GM19397 (cell line): ENCODE data around the gene B9D1.

ENCODE experiments used
- ATAC-seq: cut with Tn5 transposase; IDR thresholded peaks from one replicate; pipeline ENCODE4 v1.9.1; 2021; ENCODE audit warnings: mild to moderate bottlenecking, moderate library complexity; ENCODE audit not compliant: unreplicated experiment

The B9D1 gene, protein sequence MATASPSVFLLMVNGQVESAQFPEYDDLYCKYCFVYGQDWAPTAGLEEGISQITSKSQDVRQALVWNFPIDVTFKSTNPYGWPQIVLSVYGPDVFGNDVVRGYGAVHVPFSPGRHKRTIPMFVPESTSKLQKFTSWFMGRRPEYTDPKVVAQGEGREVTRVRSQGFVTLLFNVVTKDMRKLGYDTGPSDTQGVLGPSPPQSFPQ

DNA sequence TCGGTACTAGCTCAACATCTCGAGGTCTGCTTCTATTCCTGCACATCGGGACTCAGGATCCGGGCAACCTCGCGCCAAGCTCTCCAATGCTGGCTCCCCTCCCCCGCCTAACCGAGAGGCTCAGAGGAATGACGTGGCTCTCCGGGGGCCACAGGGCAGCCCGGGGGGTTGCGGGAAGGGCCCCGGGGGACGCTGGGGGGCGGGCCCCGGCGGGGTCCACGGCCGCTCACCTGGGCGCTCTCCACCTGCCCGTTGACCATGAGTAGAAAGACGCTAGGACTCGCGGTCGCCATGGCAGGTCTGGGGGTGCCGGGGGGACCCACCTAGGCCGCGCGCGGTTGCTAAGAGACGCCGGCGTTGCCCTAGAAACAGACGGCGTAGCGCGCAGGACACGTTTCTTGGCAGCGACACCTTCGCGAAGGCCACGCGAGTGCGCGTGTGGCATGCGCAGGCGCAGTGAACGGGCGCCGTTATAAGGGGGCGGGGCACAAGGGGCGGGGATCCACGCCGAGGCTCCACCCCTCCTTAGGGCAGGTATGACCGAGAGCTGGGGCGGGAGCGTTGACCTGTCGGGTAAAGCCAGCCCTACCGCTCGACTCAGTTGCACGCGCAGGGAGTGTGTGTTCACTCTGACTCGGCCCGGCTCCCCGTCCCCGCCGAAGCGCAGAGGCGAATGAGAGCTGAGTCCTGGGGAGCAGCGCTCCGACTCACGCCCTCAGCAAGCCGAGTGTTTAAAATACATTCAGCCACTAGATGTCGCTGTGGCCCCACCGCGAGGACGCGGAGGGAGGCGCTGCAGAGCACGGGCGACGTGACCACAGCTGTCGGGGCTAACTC, at the start of gene B9D1:
Gene B9D1 (minus strand): TSS at position 447 of the 837 bp plus-strand sequence. CDS start 154 bp downstream, at position 293.
- ATAC-seq, result peak; percentile 80

GRCh38 chr17:19411631-19412030, 49.1 kb upstream of the B9D1 start:
- ATAC-seq, result no peak

DNA sequence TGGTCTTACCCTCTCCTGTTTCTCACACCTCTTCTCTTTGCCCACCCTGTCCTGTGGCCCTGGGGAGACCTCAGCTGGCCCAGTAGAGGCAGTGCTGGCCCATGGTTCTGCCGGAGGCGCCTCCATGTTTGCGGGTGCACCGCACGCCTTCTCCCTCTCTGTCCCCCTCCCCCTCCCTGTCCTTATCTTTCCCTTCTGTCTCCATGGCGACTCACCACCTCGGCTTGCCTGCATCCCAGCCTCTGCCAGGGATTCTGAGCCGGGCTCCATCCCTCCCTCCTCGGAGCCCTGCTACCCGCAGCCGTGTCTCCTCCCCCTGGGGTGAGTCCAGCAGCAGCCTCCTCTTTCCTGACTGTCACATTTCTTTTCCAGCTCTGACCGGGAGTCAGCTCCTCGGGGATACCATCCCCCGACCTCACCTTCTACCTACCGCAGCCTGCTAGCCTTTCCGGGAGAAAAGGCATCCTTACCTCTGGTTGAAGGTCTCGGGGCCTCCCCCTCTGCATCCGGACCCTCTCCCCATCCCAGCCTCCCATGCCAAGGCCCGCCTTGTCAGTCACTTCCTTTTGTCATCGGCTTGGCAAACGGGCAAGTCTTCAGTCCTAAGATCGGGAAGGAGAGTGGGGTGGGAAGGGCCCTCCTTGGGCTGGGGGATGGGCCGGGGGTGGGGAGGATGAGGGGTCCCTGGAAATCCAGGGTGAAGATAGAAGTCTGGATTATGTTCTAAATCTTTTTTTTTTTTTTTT, 48.5 kb upstream of the B9D1 start, which contains the start of gene RNF112:
Gene RNF112 (plus strand): TSS at position 358 of the 746 bp plus-strand sequence. CDS start 177 bp downstream, at position 535.
- no peak for ATAC-seq

GRCh38 chr17:19410091-19410490, 47.6 kb upstream of the B9D1 start:
- no peak for ATAC-seq

- ATAC-seq, result no peak
Observed at GRCh38 chr17:19409509-19409908, 47.0 kb upstream of the B9D1 start.

GRCh38 chr17:19409066-19409465, 46.5 kb upstream of the B9D1 start:
- ATAC-seq, result no peak

DNA sequence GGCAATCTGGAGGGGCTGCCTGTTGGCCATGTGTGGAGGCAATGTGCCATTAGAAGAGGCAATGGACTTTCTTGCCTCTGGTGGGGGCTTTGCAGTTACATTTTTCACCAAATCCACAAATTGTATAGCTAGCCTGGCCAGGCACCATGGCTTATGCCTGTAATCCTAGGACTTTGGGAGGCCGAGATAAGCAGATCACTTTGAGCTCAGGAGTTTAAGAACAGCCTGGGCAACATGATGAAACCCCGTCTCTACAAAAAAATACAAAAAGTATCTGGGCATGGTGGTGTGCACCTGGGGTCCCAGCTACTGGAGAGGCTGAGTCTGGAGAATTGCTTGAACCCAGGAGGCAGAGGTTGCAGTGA, 45.8 kb upstream of the B9D1 start:
- ATAC-seq, result no peak

GRCh38 chr17:19407601-19408345, 45.2 kb upstream of the B9D1 start:
- ATAC-seq, result no peak

DNA sequence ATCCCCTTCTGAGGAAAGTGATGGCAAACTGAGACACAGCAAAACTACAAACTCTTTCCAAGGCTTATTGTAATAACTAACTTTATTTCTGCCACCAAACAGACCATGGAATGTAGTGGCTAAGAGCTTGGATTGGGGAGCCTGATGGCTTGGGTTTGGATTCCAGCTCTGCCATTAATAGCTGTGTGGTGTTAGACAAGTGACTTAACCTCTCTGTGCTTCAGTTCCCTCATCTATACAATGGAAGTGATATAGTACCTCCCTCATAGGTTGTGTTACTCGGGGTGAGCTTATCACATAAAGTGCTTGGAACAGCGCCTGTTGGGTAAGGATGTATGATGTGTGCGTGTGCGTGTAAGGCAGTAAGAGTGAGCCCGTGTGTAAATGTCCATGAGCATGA, 42.6 kb upstream of the B9D1 start:
- no peak for ATAC-seq

DNA sequence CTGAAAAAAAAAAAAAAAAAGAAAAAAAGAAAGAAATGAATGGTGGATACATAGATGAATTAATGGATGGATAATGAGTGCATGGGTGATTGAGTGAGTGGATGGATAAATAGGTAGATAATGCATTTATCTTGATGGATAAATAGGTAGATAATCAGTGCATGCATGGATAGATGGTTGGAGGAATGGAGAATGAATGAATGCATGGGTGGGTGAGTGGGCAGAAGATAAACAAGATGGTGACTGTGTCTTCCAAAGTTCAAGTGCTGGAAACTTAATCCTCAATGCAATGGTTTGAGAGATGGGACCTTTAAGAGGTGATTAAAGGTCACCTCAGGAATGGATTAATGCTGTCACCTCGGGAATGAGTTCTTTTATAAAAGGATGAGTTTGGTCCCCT, 41.7 kb upstream of the B9D1 start:
- ATAC-seq, result no peak

DNA sequence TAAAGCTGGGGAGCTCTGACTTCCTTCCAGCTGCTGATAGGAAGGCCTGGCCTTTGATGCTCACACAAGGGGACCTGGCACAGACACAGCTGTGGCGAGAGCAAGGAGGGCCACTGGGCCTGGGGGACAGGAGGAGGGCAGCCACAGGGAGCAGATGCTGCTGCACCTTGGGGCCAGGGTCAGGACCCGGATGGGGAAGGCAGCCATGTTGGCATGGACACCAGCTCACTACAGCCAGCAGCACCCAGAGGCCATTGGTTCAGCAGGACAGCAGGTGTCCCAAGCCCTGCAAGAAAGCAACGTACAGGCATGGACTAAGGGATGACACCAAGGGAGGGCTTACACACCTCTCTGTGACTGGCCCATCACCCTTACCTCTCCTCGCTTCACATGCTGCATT, 40.5 kb upstream of the B9D1 start:
- ATAC-seq, result no peak

GRCh38 chr17:19402171-19402570, 39.6 kb upstream of the B9D1 start:
- no peak for ATAC-seq

GRCh38 chr17:19401321-19402010, 38.9 kb upstream of the B9D1 start:
- ATAC-seq, result no peak

DNA sequence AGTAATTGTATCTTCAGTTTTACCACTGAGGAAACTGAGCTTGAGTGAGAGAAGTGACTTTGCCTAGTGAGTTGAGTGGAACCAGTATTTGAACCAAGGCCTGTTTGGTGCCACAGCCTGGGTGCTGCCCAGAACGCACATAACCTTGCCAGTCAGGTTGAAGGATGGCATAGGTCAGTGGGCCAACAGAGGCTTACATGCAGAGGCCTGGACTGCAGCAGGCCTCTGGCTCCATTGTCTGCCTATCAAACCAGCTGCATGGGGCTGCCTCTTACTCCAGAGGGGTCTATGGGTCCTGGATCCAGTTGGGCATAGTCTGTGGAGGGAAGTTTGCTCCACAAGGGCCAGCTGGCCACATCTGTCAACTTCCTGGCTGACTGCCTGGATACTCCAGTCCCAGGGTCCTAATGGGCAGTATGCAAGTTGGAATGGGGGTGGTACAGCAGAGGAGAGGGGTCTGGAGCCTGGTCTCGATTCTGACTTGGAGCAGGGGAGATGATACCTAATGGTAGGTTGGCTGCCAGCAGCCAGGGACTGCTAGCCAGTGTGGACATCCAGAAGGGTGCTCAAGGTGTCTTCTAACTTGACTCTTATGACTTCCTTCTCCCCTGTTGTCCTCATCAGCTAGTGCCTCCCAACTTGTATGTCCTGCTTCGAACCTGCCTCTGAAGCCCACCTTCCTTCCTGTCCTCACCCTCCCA, 37.4 kb upstream of the B9D1 start:
- ATAC-seq, result no peak

GRCh38 chr17:19398301-19399181, 36.0 kb upstream of the B9D1 start:
- no peak for ATAC-seq

- ATAC-seq, result no peak
Observed at GRCh38 chr17:19397556-19398041, 35.1 kb upstream of the B9D1 start.

DNA sequence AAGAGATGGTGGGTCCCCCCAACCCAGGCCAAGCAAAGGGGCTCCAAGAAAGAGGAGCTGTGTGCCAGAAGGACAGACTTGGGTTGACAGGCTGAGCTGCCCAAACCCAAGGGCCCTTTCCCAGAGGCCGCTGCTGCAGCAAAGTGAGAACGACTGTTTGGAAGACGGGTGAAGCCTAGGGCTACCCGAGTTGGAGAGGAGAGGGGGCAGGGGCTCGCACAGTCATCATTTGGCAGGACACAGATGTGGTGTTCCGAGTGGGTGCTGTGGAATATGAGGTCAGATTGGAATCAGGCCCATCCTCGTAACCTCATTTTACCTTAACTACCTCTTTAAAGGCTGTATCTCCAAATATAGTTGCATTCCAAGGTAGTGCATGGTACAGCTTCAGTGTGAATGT, 29.8 kb upstream of the B9D1 start:
- no peak for ATAC-seq

GRCh38 chr17:19391432-19391831, 28.9 kb upstream of the B9D1 start:
- no peak for ATAC-seq

GRCh38 chr17:19390951-19391350, 28.4 kb upstream of the B9D1 start:
- ATAC-seq, result no peak
